ENCODE results near the gene TMEM247.
"Not testable (repeated sequence)": the region's sequence is repeated elsewhere in the genome, so short reads cannot be mapped to it uniquely, and the experiment has no call there.

Gene TMEM247

DNA sequence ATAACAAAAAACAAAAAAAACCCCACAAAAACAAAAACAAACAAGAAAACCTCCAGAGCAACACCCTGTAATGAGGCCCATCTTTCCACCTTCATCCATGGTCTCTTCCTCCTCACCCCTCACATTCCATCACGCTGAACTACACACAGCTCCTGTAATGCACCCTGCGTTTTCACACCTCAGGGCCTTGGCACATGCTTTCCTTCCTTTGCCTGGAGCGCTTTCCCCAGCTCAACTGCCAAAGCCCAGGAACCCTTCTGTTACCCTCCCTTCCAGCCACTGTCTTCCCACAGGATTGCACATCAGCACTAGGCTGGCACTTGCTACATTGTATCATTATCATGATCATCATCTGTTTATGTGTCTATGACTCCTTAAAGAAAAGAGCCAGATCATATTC, 29.4 kb downstream of the TMEM247 start:
- no peak for ATAC-seq
- DNase-seq, result no peak
- H3K4me1 Mint-ChIP-seq, result peaks cover 15% of the 10 kb centered on the region
- H3K4me3 Mint-ChIP-seq, result no peak overlapping the region
- H3K27ac Mint-ChIP-seq, result no peak overlapping the region
- no peaks in the 10 kb centered on the region for H3K27me3 Mint-ChIP-seq
- H3K9me3 Mint-ChIP-seq, result no peaks in the 10 kb centered on the region

DNA sequence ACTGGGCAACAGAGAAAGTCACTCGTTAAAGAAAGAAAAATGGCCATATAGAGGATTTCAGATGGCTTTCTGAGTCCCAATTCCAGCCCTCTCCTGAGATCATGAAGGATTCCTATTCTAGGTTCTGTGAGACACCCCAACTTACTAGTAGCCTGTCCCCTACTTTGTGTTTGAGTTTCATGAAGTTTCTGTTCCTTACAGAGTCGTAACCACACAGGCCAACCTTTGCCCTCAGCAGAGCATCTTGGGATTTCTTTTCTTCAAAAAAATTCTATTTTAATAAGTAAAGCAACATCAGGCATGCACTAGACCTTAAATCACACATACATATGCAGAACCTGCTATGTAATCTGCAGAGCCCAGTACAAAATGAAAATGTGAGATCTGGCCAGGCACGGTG, 30.4 kb downstream of the TMEM247 start:
- H3K4me1 Mint-ChIP-seq, result peaks cover 15% of the 10 kb centered on the region
- ATAC-seq (no peak), DNase-seq (no peak)
- H3K27ac Mint-ChIP-seq, result no peak overlapping the region
- peaks cover 6 to 8% of the 10 kb centered on the region in 2 donors for H3K9me3 Mint-ChIP-seq
- H3K27me3 Mint-ChIP-seq, result no peaks in the 10 kb centered on the region
- H3K4me3 Mint-ChIP-seq, result no peak overlapping the region

- peaks cover 12 to 15% of the 10 kb centered on the region in 2 donors for H3K9me3 Mint-ChIP-seq
- peaks cover 15% of the 10 kb centered on the region for H3K4me1 Mint-ChIP-seq
- no peak overlapping the region for H3K27ac Mint-ChIP-seq
- no peak for DNase-seq
- H3K4me3 Mint-ChIP-seq, result no peak overlapping the region
- ATAC-seq, result no peak
- no peaks in the 10 kb centered on the region for H3K27me3 Mint-ChIP-seq
Observed at GRCh38 chr2:46510598-46511177, 31.3 kb downstream of the TMEM247 start.

DNA sequence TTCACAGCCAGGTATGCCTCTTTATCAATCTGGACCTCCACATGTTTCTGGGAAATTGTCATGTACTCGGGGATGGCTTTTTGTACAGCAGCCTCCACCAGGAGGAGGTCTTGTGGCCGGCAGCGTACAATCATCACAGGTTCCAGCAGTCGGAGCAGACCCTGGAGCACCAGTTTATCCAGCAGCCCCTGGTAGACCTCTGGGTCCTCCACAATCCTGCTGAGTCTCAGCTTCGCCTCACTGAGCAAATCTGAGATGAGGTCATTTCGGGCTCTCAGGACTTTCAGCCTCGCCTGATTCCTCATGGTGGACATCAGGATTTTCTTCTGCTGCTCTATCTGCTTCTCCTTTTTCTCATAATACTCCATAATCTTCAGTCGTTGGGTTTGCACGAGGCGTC, 32.8 kb downstream of the TMEM247 start:
- Mint-ChIP-seq H3K4me1 (peaks cover 15% of the 10 kb centered on the region), H3K27ac (no peak overlapping the region), H3K4me3 (no peak overlapping the region), H3K9me3 (peaks cover 18 to 22% of the 10 kb centered on the region in 2 donors), H3K27me3 (no peaks in the 10 kb centered on the region)
- ATAC-seq, result no peak
- DNase-seq, result no peak

DNA sequence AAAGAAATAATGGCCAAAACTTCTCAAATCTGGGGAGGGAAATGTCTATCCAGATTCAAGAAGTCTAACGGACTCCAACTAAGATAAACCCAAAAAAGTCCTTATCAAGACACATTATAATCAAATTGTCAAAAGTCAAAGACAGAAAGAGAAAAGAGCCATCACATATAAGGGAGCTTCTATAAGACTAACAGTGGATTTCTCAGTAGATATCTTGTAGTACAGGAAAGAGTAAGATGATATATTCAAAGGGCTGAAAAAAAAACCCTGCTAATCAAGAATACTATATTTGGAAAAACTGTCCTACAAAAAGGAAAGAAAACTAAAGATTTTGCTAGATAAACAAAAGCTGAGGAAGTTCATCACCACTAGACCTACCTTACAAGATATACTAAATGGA, 35.4 kb downstream of the TMEM247 start:
- Mint-ChIP-seq H3K27me3 (no peaks in the 10 kb centered on the region), H3K4me3 (no peak overlapping the region), H3K4me1 (peaks cover 15% of the 10 kb centered on the region), H3K27ac (no peak overlapping the region), H3K9me3 (peaks cover 22 to 23% of the 10 kb centered on the region in 2 donors)
- no peak for ATAC-seq
- no peak for DNase-seq

GRCh38 chr2:46517485-46517884, 38.1 kb downstream of the TMEM247 start:
- no peak for DNase-seq
- H3K4me1 Mint-ChIP-seq, result peaks cover 10% of the 10 kb centered on the region
- H3K27ac Mint-ChIP-seq, result no peak overlapping the region
- H3K4me3 Mint-ChIP-seq, result no peak overlapping the region
- H3K9me3 Mint-ChIP-seq, result peaks cover 22 to 23% of the 10 kb centered on the region in 2 donors
- no peak for ATAC-seq
- no peaks in the 10 kb centered on the region for H3K27me3 Mint-ChIP-seq

DNA sequence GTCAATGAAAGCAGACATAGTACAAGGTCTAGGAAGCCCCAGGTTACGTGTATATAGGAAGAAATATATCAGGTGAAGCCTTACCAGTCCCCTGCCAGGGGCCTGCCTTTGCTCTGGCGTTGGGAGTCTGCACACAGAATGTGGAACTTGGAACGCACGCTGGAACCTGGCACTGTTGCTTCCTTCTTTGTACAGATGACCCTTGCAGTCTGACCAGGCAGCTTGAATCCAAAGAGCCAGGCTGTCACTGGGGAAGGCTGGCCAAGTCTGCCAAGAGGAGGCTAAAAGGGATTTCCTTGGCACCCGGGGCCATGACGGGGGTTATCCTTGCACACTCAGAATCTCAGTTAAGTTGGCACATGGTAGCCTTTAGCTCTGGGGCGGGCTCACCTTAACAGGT, 39.5 kb downstream of the TMEM247 start:
- peaks cover 22 to 23% of the 10 kb centered on the region in 2 donors for H3K9me3 Mint-ChIP-seq
- H3K27ac Mint-ChIP-seq, result no peak overlapping the region
- H3K27me3 Mint-ChIP-seq, result no peaks in the 10 kb centered on the region
- DNase-seq, result no peak
- no peak overlapping the region for H3K4me3 Mint-ChIP-seq
- no peak for ATAC-seq
- H3K4me1 Mint-ChIP-seq, result peaks cover 8% of the 10 kb centered on the region

DNA sequence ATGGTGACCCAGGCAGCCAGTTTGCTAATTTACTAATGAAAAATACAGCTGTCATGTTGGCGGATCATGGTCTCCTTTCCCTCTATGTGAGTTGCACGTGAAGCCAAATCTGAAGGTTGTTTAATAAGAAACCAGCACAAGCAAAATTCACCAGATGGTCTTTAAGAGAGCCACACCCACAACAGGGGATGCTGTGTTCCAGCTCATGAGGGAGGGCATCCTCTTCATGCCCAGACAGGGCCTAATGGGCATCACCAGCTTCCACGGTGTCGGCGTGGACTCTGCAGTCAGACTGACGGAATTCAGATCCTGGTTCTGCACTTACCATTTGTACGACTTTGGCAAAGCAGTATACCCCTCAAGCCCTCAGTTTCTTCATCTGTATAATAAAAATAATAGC, 39.9 kb downstream of the TMEM247 start:
- DNase-seq (no peak), ATAC-seq (no peak)
- no peak overlapping the region for H3K4me3 Mint-ChIP-seq
- no peaks in the 10 kb centered on the region for H3K27me3 Mint-ChIP-seq
- peaks cover 19 to 22% of the 10 kb centered on the region in 2 donors for H3K9me3 Mint-ChIP-seq
- no peak overlapping the region for H3K27ac Mint-ChIP-seq
- peaks cover 8% of the 10 kb centered on the region for H3K4me1 Mint-ChIP-seq

- Mint-ChIP-seq H3K27ac (no peak overlapping the region), H3K9me3 (peaks cover 16 to 17% of the 10 kb centered on the region in 2 donors), H3K4me3 (no peak overlapping the region), H3K4me1 (peaks cover 8% of the 10 kb centered on the region), H3K27me3 (no peaks in the 10 kb centered on the region)
- DNase-seq (no peak), ATAC-seq (no peak)
Observed at GRCh38 chr2:46520130-46520711, 40.9 kb downstream of the TMEM247 start.

- H3K4me3 Mint-ChIP-seq, result no peak overlapping the region
- ATAC-seq (peak; percentile 72), DNase-seq (no peak)
- peaks cover 8% of the 10 kb centered on the region for H3K4me1 Mint-ChIP-seq
- peak overlapping the region in 1 of 2 donors; percentile 74 for H3K27ac Mint-ChIP-seq
- peaks cover 6 to 7% of the 10 kb centered on the region in 2 donors for H3K9me3 Mint-ChIP-seq
- no peaks in the 10 kb centered on the region for H3K27me3 Mint-ChIP-seq
Observed at GRCh38 chr2:46521215-46521683, 41.9 kb downstream of the TMEM247 start.

GRCh38 chr2:46522385-46522784, 43.0 kb downstream of the TMEM247 start:
- not testable (repeated sequence) for H3K4me3 Mint-ChIP-seq, H3K27ac Mint-ChIP-seq, H3K27me3 Mint-ChIP-seq, H3K4me1 Mint-ChIP-seq, DNase-seq, H3K9me3 Mint-ChIP-seq, ATAC-seq

DNA sequence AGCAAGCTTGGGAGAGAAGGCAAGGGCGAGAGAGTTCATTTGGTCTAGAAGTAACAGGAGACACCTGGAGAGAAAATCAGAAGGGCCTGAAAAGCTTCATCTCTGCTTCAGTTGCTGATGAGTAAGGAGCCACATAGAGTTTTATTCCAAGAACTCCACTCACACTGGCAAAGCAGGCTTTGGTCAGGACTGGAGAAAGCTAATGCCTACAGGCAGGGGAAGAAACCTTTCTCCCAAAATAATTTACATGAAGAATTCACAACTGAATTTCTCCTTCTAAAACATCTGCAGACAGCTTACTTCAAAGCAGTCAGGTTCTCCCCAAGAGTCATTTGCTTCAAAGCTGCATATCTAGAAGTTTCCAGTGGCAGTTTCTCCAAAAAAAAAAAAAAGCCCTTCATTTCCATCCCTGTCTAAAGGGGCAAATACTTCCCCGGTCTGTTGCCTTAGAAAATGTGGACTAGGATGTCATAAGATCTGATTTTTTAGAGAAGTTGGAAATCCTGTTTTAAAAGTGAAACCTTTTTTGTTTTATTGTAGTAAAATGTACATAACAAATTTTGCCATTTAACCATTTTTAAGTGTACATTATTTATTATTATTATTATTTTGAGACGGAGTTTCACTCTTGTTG, 46.3 kb downstream of the TMEM247 start:
- ATAC-seq, result no peak
- Mint-ChIP-seq H3K27ac (no peak overlapping the region), H3K4me3 (no peak overlapping the region), H3K27me3 (no peaks in the 10 kb centered on the region), H3K4me1 (peaks cover 8% of the 10 kb centered on the region), H3K9me3 (peaks cover 0 to 6% of the 10 kb centered on the region in 2 donors)
- DNase-seq, result no peak

- no peak for DNase-seq
- Mint-ChIP-seq H3K9me3 (peaks cover 0 to 6% of the 10 kb centered on the region in 2 donors), H3K27ac (no peak overlapping the region), H3K27me3 (no peaks in the 10 kb centered on the region), H3K4me1 (peaks cover 2% of the 10 kb centered on the region), H3K4me3 (no peak overlapping the region)
- no peak for ATAC-seq
Observed at GRCh38 chr2:46528880-46529279, 49.5 kb downstream of the TMEM247 start.

DNA sequence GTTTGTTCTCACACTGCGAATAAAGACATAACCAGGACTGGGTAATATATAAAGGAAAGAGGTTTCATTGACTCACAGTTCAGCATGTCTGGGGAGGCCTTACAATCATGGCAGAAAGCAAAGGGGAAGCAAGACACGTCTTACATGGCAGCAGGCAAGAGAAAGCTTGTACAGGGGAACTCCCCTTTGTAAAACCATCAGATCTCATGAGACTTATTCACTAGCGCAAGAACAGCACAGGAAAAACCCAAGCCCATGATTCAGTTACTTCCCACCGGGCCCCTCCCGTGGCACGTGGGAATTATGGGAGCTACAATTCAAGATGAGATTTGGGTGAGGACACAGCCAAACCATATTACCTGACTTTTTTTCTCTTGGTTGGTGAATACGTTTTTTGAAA, 51.3 kb downstream of the TMEM247 start:
- no peak for DNase-seq
- Mint-ChIP-seq H3K9me3 (no peaks in the 10 kb centered on the region), H3K27me3 (no peaks in the 10 kb centered on the region), H3K4me3 (no peak overlapping the region), H3K4me1 (peaks cover 19% of the 10 kb centered on the region), H3K27ac (no peak overlapping the region)
- no peak for ATAC-seq

GRCh38 chr2:46531863-46532262, 52.5 kb downstream of the TMEM247 start:
- DNase-seq (no peak), ATAC-seq (no peak)
- no peak overlapping the region for H3K4me3 Mint-ChIP-seq
- peaks cover 32% of the 10 kb centered on the region for H3K4me1 Mint-ChIP-seq
- no peaks in the 10 kb centered on the region for H3K9me3 Mint-ChIP-seq
- H3K27me3 Mint-ChIP-seq, result no peaks in the 10 kb centered on the region
- no peak overlapping the region for H3K27ac Mint-ChIP-seq

Measured in stimulated activated naive CD8-positive, alpha-beta T cell treated with anti-CD3 and anti-CD28 coated beads, Interleukin-15, amount 100 ng/mL, for 72 hours (primary cell).